MM.1S (cell line): Measurements from ENCODE around the gene MYL5.
"Not testable (repeated sequence)": the region's sequence is repeated elsewhere in the genome, so short reads cannot be mapped to it uniquely, and the experiment has no call there.

Source experiments
- EZH2 ChIP-seq: fragments of 300-600 bp; sonication (generic); optimal IDR thresholded peaks from 2 replicates; pipeline ENCODE3; 2017; ENCODE audit warnings: low read depth, mild to moderate bottlenecking, antibody characterized with exemption, low read length, mixed read lengths
- TF ChIP-seq, protein P1 (sequence below): fragments of 300-600 bp; sonication (generic); IDR thresholded peaks from 2 replicates; pipeline ENCODE4 v1.5.1; 2016; ENCODE audit warnings: antibody characterized with exemption, low read length, mixed read lengths

DNA sequence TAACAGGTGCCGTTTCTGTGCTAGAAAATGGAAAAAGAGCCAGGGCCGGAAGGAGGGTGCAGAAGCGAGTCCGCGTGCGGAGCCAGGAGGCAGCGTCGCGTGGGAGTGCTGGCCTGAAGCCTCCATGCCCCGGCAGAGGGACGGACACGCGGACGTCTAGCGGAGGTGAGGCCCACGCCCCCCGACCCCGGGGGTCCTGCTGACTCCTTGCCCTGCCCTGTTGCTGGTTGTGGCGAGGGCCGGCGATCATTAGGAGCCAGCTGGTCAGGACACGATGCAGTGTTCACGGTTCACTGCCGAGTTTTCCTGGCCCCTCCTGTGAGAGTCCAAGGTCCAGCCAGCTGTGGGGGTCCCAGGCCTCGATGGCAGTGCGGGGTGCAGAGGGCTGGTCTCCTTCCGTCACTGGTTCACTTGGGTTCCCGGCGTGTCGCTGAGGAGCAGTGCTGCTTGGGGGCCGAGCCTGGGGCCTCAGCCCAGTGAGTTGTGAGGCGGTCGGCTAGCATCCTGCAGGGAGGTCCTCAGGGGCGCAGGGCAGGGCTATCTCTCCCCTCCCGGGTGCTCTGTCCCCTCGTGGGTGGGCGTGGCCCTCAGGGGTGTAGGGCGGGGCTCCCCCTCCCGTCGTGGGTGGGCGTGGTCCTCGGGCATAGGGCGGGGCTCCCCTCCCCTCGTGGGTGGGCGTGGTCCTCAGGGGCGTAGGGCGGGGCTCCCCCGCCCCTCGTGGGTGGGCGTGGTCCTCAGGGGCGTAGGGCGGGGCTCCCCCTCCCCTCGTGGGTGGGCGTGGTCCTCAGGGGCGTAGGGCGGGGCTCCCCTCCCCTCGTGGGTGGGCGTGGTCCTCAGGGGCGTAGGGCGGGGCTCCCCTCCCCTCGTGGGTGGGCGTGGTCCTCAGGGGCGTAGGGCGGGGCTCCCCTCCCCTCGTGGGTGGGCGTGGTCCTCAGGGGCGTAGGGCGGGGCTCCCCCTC lies 56.9 kb downstream of the MYL5 start:
- TF ChIP-seq EZH2 = not testable (repeated sequence)
- TF ChIP-seq, protein P1, sequence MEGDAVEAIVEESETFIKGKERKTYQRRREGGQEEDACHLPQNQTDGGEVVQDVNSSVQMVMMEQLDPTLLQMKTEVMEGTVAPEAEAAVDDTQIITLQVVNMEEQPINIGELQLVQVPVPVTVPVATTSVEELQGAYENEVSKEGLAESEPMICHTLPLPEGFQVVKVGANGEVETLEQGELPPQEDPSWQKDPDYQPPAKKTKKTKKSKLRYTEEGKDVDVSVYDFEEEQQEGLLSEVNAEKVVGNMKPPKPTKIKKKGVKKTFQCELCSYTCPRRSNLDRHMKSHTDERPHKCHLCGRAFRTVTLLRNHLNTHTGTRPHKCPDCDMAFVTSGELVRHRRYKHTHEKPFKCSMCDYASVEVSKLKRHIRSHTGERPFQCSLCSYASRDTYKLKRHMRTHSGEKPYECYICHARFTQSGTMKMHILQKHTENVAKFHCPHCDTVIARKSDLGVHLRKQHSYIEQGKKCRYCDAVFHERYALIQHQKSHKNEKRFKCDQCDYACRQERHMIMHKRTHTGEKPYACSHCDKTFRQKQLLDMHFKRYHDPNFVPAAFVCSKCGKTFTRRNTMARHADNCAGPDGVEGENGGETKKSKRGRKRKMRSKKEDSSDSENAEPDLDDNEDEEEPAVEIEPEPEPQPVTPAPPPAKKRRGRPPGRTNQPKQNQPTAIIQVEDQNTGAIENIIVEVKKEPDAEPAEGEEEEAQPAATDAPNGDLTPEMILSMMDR = not testable (repeated sequence)
